MM.1S (cell line): ENCODE results near the gene RUFY4.

Source experiments
- DNase-seq: peaks from one replicate; pipeline ENCODE4 v3.0.0-alpha.2; 2015
- H2AFZ ChIP-seq: fragments of 300-600 bp; sonication (generic); 2 replicates; pipeline ENCODE4 v1.6.0; 2016; ENCODE audit warnings: antibody characterized with exemption, low read length
- H3F3A ChIP-seq: fragments of 300-600 bp; sonication (generic); 2 replicates; pipeline ENCODE4 v1.6.1; 2016; ENCODE audit warnings: mild to moderate bottlenecking, antibody characterized with exemption, low read length, moderate library complexity, mixed read lengths; ENCODE audit not compliant: insufficient read depth
- H3K27ac ChIP-seq: fragments of 300-600 bp; sonication (generic); 2 replicates; pipeline ENCODE4 v1.5.1; 2016; ENCODE audit warnings: mild to moderate bottlenecking, low read length
- H3K27me3 ChIP-seq: fragments of 300-600 bp; sonication (generic); replicated peaks from 2 replicates; pipeline ENCODE4 v1.6.0; 2016; ENCODE audit warnings: low read length; ENCODE audit not compliant: insufficient read depth
- H3K36me3 ChIP-seq: fragments of 300-600 bp; sonication (generic); replicated peaks from 2 replicates; pipeline ENCODE4 v1.6.1; 2016; ENCODE audit warnings: mild to moderate bottlenecking, low read length, mixed read lengths; ENCODE audit not compliant: insufficient read depth
- H3K4me1 ChIP-seq: fragments of 300-600 bp; sonication (generic); 2 replicates; pipeline ENCODE4 v1.6.1; 2016; ENCODE audit warnings: low read length, mixed read lengths
- H3K4me2 ChIP-seq: fragments of 300-600 bp; sonication (generic); 2 replicates; pipeline ENCODE4 v1.6.0; 2016; ENCODE audit warnings: low read depth, low read length
- H3K4me3 ChIP-seq: fragments of 300-600 bp; sonication (generic); 2 replicates; pipeline ENCODE4 v1.5.1; 2016; ENCODE audit warnings: low read length, mixed read lengths
- H3K79me2 ChIP-seq: fragments of 300-600 bp; sonication (generic); 2 replicates; pipeline ENCODE4 v1.6.1; 2016; ENCODE audit warnings: mixed run types, low read length, mixed read lengths
- H3K9ac ChIP-seq: fragments of 300-600 bp; sonication (generic); 2 replicates; pipeline ENCODE4 v1.6.1; 2016; ENCODE audit warnings: low read length, mixed read lengths
- H3K9me2 ChIP-seq: fragments of 300-600 bp; sonication (generic); replicated peaks from 2 replicates; pipeline ENCODE4 v1.6.1; 2016; ENCODE audit warnings: mild to moderate bottlenecking, low read length, mixed read lengths; ENCODE audit not compliant: insufficient read depth
- H3K9me3 ChIP-seq: fragments of 300-600 bp; sonication (generic); replicated peaks from 2 replicates; pipeline ENCODE4 v1.6.1; 2016; ENCODE audit warnings: mild to moderate bottlenecking, low read length, mixed read lengths; ENCODE audit not compliant: insufficient read depth
- H4K20me1 ChIP-seq: fragments of 300-600 bp; sonication (generic); 2 replicates; pipeline ENCODE4 v1.6.1; 2016; ENCODE audit warnings: mild to moderate bottlenecking, low read length, moderate library complexity, mixed read lengths; ENCODE audit not compliant: insufficient read depth
- EZH2 ChIP-seq: fragments of 300-600 bp; sonication (generic); optimal IDR thresholded peaks from 2 replicates; pipeline ENCODE3; 2017; ENCODE audit warnings: low read depth, mild to moderate bottlenecking, antibody characterized with exemption, low read length, mixed read lengths
- EZH2phosphoT487 ChIP-seq: fragments of 300-600 bp; sonication (generic); IDR thresholded peaks from 2 replicates; pipeline ENCODE4 v1.6.1; 2018; ENCODE audit warnings: antibody characterized with exemption, low read length
- TF ChIP-seq, protein P1 (sequence below): fragments of 300-600 bp; sonication (generic); IDR thresholded peaks from 2 replicates; pipeline ENCODE4 v1.5.1; 2016; ENCODE audit warnings: antibody characterized with exemption, low read length, mixed read lengths

The RUFY4 gene

GRCh38 chr2:218125095-218125494 lies 56.0 kb downstream of the RUFY4 start:
- TF ChIP-seq EZH2, result no peak
- TF ChIP-seq, protein P1, sequence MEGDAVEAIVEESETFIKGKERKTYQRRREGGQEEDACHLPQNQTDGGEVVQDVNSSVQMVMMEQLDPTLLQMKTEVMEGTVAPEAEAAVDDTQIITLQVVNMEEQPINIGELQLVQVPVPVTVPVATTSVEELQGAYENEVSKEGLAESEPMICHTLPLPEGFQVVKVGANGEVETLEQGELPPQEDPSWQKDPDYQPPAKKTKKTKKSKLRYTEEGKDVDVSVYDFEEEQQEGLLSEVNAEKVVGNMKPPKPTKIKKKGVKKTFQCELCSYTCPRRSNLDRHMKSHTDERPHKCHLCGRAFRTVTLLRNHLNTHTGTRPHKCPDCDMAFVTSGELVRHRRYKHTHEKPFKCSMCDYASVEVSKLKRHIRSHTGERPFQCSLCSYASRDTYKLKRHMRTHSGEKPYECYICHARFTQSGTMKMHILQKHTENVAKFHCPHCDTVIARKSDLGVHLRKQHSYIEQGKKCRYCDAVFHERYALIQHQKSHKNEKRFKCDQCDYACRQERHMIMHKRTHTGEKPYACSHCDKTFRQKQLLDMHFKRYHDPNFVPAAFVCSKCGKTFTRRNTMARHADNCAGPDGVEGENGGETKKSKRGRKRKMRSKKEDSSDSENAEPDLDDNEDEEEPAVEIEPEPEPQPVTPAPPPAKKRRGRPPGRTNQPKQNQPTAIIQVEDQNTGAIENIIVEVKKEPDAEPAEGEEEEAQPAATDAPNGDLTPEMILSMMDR, result no peak
- Histone ChIP-seq H3K27ac (no peak overlapping the region), H3K9me2 (no peaks in the 10 kb centered on the region), H3K9ac (no peak overlapping the region), H3K36me3 (no peaks in the 10 kb centered on the region), H3K4me1 (no peaks in the 10 kb centered on the region), H3K4me2 (no peak overlapping the region), H2AFZ (no peak overlapping the region), H4K20me1 (no peaks in the 10 kb centered on the region), H3K79me2 (no peaks in the 10 kb centered on the region), H3K27me3 (no peaks in the 10 kb centered on the region), H3K4me3 (no peak overlapping the region), H3K9me3 (no peaks in the 10 kb centered on the region), H3F3A (no peaks in the 10 kb centered on the region)
- no peak for DNase-seq

DNA sequence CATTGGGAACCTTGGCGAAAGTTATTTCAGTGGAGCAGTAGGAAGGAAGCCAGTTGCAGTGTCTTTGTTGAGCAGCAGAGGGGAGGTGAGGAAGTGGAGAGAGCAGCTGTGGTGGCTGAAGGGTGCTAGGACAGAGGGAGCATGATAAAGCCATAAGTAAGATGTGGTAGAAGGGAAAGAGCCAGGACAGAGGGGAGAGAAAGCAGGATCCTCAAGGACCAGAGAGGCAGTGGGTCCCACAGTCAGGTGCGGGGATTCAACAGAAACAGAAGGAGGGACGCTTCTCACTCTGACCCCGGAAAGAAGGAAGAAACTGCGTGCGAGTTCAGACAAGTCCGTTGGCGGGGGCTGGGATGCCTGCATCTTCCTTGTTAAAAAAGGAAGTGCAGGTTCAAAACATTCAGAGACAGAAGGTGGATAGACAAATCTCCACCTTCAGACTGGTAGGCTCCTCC lies 56.6 kb downstream of the RUFY4 start, which contains the start of gene CXCR2:
Gene CXCR2, plus strand, starts transcription at position 403 of the 455 bp plus-strand sequence. CDS start 8,774 bp downstream, outside the sequence.
- no peaks in the 10 kb centered on the region for H3K9me3 ChIP-seq
- H3F3A ChIP-seq, result no peaks in the 10 kb centered on the region
- no peaks in the 10 kb centered on the region for H3K27me3 ChIP-seq
- H3K4me1 ChIP-seq, result no peaks in the 10 kb centered on the region
- no peak within 1 kb of the TSS for H3K9ac ChIP-seq
- H3K4me3 ChIP-seq, result no peak within 1 kb of the TSS
- no peak within 1 kb of the TSS for H3K4me2 ChIP-seq
- no peaks in the 10 kb centered on the region for H3K36me3 ChIP-seq
- no peaks in the 10 kb centered on the region for H4K20me1 ChIP-seq
- no peaks in the 10 kb centered on the region for H3K79me2 ChIP-seq
- TF ChIP-seq, protein P1, result no peak
- TF ChIP-seq EZH2 (no peak), EZH2phosphoT487 (no peak)
- no peak within 1 kb of the TSS for H3K27ac ChIP-seq
- no peak within 1 kb of the TSS for H2AFZ ChIP-seq
- no peak for DNase-seq
- no peaks in the 10 kb centered on the region for H3K9me2 ChIP-seq

- TF ChIP-seq EZH2 (no peak), EZH2phosphoT487 (no peak)
- TF ChIP-seq, protein P1, result no peak
- no peak overlapping the region for H3K4me3 ChIP-seq
- H3K27ac ChIP-seq, result no peak overlapping the region
- no peaks in the 10 kb centered on the region for H4K20me1 ChIP-seq
- no peaks in the 10 kb centered on the region for H3K79me2 ChIP-seq
- no peak overlapping the region for H3K4me2 ChIP-seq
- H2AFZ ChIP-seq, result no peak overlapping the region
- no peaks in the 10 kb centered on the region for H3K4me1 ChIP-seq
- no peaks in the 10 kb centered on the region for H3K36me3 ChIP-seq
- H3K9me2 ChIP-seq, result no peaks in the 10 kb centered on the region
- no peaks in the 10 kb centered on the region for H3K9me3 ChIP-seq
- H3K9ac ChIP-seq, result no peak overlapping the region
- no peaks in the 10 kb centered on the region for H3F3A ChIP-seq
- H3K27me3 ChIP-seq, result no peaks in the 10 kb centered on the region
- DNase-seq, result no peak
Measured at GRCh38 chr2:218127929-218128455, 58.9 kb downstream of the RUFY4 start.
